GM21528 (cell line): ENCODE measurements around the gene TEAD4.

Experiments used
- ATAC-seq: cut with Tn5 transposase; IDR thresholded peaks from one replicate; pipeline ENCODE4 v1.9.1; 2021; ENCODE audit warnings: mild to moderate bottlenecking, moderate library complexity; ENCODE audit not compliant: unreplicated experiment, low FRiP score

Gene TEAD4

DNA sequence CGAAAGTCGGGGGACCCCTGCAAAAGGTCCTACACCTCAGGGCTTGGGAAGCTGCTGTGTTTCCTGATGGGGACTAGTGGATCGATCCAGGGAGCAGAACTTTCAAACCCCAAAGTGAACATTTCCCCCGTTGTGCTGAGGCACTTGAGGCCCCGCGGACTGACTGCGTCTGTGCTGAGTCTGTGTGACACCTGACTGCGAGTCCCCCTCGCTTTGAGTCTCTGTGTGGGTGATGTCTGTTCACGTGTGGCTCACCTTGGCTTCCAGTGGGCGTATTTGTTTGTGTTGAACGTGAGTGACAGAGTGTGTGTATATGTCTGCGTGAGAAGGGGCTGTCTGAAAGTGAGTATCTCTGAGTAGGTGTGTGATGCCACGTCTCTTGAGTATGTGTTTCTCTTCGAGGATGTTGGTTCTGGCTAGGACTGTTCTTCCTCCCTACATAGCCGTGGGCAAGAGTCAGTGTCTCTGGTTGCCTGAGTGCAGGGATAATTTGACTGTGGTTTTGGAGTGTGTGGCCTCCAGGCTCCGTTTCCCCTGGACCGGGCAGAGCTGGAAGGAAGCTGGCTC is 1.3 kb downstream of the TEAD4 start:
- no peak for ATAC-seq

- ATAC-seq, result no peak
Observed at GRCh38 chr12:2960996-2961616, 1.9 kb downstream of the TEAD4 start.

- ATAC-seq, result no peak
Observed at GRCh38 chr12:2961705-2962104, 2.5 kb downstream of the TEAD4 start.

GRCh38 chr12:2963154-2963759 is 4.1 kb downstream of the TEAD4 start:
- ATAC-seq, result no peak

GRCh38 chr12:2963760-2964292 is 4.6 kb downstream of the TEAD4 start:
- ATAC-seq, result no peak

DNA sequence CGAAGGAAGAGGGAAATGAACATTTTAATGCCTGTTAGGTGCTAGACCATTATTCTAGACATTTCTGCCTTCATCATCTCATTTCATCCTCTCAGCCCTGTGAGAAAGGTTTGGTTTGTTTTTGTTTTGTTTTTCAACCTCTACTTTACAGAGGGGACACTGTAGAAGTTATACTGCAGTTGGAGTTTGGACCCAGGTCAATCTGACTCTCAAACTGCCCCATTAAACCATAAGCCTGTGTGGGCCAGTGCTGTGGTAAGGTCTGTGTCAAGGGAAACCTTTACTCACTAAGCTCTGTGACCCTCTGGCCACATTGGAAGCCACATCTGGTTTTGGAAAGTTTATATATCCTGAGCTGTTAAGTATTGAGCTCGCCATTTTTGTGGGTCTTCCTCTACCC is 8.5 kb downstream of the TEAD4 start:
- no peak for ATAC-seq

DNA sequence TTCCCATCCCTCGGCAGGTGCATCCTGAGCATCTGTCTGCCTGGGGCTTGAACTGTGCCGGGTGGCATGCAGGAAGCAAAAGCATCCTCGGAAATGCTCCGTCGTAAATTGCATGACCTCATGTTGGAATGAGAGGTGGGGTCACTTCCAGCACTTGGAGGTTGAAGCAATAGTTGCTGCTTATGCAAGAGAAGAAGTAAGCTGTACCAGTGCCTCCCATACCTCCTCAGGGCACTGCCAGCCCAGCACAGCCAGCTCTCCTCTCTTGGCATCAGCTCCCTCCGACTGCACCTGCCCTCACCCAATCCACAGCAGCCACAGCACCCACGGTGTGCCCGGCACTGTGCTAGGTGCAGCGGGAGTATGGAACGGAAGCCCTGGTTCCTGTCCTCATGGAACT is 11.5 kb downstream of the TEAD4 start:
- ATAC-seq, result no peak

- ATAC-seq, result no peak
Observed at GRCh38 chr12:2973566-2973965, 14.4 kb downstream of the TEAD4 start.

- no peak for ATAC-seq
Observed at GRCh38 chr12:2974560-2974971, 15.4 kb downstream of the TEAD4 start.

DNA sequence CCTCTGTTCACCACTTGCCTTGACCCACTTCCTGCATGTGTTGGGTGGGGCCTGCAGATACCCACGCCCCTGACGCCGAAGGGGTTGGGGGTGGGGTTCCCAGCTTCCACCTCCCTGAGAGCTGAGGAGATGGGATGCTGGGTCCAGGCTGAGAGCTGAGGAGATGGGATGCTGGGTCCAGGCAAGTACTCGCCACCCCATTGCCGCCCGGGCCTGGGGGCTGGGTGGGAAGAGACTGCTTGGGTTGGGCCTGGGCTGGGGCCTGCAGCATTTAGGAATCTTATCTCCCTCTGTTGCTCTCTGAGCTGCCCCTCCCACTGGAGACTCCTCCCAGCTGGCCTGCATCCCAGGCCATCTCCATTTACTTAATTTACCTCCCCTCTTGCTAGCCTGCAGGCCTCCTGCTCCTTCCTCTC is 17.4 kb downstream of the TEAD4 start:
- no peak for ATAC-seq

DNA sequence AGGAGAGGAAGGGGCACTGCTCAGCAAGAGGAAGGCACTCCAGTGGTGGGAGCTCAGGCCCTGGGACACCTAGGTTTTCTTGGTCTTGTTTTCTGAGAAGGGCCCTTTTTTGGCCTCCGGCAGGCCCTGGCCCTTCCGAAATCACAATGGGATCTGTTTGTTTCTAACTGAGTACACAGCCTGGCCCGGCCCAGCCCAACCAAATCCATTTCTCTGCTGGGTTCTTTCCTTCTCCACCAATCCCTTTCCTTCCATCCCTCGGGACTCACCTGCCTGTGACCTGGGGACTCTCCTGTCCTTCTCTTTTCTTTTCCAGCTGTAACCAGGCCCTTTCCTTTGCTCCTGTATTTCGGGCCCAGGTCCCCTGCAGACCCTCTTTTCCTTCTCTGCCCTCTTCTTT is 18.6 kb downstream of the TEAD4 start:
- ATAC-seq, result no peak

GRCh38 chr12:2979806-2980205 is 20.6 kb downstream of the TEAD4 start:
- ATAC-seq, result no peak

DNA sequence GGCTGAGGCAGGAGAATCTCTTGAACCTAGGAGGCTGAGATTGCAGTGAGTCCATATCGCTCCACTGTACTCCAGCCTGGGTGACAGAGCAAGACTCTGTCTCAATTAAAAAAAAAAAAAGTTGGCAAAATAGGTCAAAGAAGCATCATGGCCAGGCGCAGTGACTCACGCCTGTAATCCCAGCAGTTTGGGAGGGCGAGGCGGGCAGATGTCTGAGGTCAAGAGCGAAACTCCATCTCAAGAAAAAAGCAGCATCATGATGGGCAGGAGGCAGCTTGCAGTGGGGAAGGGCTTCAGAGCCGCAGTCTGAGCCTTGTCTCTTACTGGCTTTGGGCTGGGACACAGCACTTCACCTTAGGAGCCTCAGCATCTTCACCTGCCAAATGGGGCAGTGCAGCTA is 21.4 kb downstream of the TEAD4 start:
- ATAC-seq, result no peak

DNA sequence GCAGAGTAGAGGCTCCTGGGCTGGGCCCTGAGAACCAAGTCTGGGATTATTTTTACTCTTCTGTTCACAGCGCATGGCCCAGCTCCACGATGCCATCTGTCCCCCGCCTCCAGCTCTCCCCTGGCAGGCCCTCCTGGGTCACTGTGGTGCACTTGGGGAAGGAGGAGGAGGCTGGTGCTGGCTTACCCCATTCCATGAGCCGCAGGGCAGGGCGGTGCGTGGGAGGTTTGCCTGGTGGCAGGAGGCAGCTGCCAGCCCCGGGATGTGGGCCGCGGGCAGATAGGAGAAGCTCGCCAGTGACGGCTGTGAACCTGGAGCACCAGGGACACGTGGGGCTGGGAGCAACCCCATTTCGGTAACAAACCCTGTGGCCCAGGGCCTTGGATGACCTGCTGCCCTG is 23.2 kb downstream of the TEAD4 start:
- ATAC-seq, result no peak

GRCh38 chr12:2984249-2984648 is 25.1 kb downstream of the TEAD4 start:
- ATAC-seq, result no peak

GRCh38 chr12:2984698-2985097 is 25.5 kb downstream of the TEAD4 start:
- ATAC-seq, result no peak

DNA sequence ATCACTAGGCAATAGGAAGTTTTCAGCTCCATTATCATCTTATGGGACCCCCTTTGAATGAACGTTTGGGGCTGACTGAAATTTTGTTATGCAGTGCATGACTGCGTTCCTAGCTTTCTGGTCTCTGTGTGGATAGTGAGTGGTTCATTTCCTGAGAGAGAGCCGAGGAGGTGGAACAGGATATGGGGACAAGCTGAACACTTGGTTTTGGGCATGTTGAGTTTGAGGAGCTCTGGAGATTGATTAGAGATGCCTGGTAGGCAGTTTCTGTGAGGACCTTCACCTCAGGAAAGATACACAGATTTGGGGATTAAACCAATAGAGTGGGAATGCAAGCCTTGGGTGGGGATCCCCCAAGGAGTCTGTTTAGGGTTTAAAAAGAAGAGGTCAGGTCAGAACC is 27.7 kb downstream of the TEAD4 start:
- ATAC-seq, result no peak

- no peak for ATAC-seq
Observed at GRCh38 chr12:2988494-2988893, 29.3 kb downstream of the TEAD4 start.

- no peak for ATAC-seq
Observed at GRCh38 chr12:2992724-2993123, 33.5 kb downstream of the TEAD4 start.

DNA sequence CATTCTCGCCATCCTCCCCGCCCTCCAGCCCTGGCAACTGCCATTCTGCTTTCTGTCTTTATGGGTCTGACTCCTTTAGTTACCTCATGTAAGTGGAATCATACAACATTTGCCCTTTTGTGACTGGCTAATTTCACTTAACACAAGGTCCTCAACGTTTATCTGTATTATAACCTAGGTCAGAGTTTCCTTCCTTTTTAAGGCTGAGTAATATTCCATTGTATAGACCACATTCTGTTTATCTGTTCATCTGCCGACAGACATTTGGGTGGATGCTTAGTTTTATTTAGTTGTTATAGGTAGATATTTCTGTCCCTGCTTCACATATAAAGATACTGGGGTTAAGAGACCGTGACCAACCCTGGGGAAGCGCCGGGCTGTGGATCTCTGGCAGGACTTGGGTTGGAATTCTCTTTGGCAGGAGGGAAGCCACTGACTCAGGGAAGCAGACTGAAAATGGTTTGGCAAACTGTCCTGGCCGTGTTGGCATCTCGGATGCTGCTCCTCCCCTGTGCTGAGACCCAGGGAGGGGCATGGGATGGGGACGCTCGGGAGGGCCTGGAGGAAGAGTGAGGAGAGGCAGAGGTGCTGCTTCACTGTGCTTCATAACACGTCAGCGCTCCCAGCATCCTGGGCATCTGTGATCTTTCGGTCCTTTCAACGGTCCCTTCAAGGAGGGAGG is 38.9 kb downstream of the TEAD4 start:
- ATAC-seq, result no peak

DNA sequence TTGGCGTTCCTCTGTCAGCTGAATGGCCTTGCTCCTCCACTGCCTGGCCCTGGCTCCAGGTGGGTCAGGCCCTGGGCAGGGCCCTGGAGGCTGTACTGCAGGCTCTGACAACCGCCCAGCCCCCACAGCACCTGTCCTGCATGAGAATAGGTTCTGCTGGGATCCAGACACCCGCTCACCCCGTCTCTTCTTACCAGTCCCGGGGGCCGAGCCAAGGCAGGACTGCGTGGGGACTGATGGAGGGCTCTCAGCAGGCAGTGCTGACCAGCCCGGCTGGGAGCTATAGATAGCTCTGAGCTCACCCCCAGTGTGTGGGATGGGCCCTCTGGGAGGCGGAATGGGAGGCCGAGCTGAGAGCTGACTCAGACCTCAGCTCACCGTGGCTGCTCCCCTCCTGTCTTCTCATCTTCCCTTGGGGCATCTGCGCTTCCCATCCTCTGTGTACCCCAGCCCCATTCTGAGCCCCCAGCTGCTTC is 39.6 kb downstream of the TEAD4 start:
- ATAC-seq, result no peak
